ENCODE data around the gene MIB2.
"Not testable (repeated sequence)": the region's sequence is repeated elsewhere in the genome, so short reads cannot be mapped to it uniquely, and the experiment has no call there.

The MIB2 gene

GRCh38 chr1:1658583-1659549 is 43.6 kb downstream of the MIB2 start, which contains the start of gene CDK11B:
TSS of gene CDK11B (minus strand) at chr1:1659004. CDS start at chr1:1657485, 1,519 bp downstream.
- DNase-seq, result peak; percentile 90

- not testable (repeated sequence) for DNase-seq
Observed at GRCh38 chr1:1662392-1662791, 47.1 kb downstream of the MIB2 start.

- DNase-seq, result not testable (repeated sequence)
Observed at GRCh38 chr1:1662830-1663560, 47.7 kb downstream of the MIB2 start.

DNA sequence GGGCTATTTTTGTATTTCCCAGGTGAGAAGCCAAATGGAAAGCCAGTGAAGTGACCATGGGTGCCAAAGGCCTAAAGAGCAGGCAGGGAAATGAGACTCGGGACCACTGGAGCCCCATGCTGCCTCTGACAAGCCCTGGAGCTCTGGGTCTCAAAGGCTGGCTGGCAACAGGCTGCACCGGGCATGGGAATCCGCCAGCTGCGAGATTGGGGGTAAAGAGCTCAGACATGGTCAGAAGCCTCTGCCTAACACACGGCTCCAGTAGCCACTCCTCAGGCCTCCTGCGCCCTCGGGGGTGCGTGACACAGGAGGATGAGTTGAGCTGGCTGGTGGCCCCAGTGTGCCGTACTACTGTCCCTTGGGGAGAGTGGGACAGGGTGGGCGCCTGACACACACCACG is 49.0 kb downstream of the MIB2 start:
- DNase-seq, result not testable (repeated sequence)

- DNase-seq, result no peak
Observed at GRCh38 chr1:1664941-1665814, 49.9 kb downstream of the MIB2 start.

GRCh38 chr1:1665815-1666251 is 50.5 kb downstream of the MIB2 start:
- DNase-seq, result peak; percentile 22

DNA sequence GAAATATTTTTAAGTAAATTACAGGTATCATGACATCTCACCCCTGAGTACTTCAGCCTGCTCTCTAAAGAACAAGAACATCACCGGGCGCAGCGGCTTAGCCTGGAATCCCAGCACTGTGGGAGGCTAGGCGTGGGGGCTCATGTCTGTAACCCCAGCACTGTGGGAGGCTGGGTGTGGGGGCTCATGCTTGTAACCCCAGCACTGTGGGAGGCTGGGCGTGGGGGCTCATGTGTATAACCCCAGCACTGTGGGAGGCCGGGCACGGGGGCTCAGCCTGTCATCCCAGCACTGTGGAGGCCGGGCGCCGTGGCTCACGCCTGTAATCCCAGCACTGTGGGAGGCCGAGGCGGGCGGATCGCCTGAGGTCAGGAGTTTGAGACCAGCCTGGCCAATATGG is 51.2 kb downstream of the MIB2 start:
- DNase-seq, result no peak

DNA sequence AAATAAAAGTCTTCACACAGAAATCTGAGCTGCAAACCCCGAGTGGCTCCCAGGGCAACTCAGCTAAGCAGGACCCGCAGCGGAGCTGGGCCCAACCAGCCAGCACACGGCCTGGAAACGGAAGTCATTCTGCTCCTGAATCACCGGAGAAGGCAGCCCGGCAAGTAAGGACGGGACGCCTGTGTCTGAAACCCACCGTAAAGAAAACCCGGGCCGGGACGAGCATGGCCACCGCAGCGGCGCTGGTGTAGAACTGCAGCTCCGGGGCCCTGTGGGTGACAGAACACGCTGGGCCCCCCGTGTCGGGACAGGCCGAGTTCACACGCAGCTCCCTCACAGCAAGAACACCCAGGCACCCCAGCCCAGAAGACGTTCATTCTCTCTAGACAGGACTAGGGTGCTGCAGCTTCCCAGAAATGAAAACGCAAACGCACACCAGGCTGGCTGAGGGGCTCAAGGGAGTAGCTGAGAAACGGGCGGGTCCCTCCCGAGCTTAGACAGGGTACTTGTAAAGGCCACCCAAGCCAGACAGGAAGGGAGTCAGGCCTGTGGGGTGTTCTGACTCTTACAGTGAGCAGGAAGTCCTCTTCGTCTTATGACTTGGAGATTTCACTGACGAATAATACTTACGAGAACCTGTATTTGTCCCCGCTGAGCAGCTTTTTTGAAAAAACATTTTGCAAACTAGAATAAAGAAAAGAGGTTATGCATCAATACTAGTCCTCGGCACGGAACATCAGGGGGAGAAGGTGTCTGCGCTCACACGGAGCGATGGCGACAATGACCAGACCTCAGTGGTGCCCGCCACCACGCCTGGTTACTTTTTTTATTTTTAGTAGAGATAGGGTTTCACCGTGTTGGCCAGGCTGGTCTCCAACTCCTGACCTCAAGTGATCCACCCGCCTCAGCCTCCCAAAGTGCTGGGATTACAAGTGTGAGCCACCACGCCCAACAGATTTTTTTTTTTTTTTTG is 54.5 kb downstream of the MIB2 start:
- DNase-seq, result no peak

DNA sequence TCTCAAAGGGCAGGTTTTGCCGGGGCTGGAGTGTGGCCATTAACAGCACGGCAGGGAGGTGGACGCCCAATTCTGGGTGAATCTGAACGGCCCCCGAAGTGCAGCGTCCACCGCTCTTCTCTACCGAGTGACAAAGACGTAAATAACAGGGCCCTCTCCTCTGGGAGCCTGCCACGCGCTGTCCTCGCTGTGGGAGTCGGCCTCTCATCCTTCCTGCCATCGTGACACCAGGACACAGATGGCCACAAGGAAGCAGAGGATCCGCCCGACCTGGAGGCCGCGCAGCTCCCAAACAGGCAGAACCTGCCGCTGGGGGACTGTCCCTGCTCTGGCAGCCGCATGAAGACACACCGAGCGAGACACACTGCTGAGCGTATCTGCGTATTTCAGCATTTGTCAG is 55.6 kb downstream of the MIB2 start:
- DNase-seq, result no peak

DNA sequence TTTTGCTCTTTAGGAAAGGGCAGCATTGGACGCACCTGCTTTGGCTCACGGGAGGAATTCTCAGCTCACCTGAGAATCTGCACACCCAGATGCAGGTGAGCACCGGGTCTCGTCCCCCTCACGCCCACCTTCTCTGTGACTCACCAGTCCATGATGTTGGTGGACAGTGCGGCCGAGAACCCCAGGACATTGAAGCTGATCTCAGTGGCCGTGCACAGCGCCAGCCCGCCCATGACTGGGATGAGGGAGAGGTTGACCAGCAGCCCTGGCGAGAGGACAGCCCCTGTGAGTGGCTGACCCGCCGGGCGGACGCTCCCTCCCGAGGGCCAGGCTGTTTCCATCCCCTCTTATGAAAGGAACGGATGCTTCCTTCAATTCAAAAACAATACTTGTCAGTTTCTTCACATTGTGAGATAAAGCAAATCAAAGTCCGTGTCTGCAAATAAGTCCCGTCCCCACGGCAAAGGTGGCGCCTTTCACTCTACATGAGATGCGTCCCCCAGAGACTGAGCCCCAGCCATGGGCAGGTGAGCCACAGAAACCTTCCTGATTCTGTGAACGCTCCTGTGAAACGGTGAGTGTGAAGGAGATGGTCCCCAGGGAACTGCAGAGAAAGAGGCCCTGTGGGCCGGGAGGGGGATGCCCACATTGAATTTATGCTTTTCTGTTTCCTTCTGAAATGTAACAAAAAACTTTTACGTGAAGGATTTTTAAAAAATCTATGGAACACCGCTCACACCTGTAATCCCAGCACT is 56.2 kb downstream of the MIB2 start:
- DNase-seq, result no peak

GRCh38 chr1:1672181-1672965 is 57.1 kb downstream of the MIB2 start:
- no peak for DNase-seq

GRCh38 chr1:1674806-1675205 is 59.5 kb downstream of the MIB2 start:
- not testable (repeated sequence) for DNase-seq

DNA sequence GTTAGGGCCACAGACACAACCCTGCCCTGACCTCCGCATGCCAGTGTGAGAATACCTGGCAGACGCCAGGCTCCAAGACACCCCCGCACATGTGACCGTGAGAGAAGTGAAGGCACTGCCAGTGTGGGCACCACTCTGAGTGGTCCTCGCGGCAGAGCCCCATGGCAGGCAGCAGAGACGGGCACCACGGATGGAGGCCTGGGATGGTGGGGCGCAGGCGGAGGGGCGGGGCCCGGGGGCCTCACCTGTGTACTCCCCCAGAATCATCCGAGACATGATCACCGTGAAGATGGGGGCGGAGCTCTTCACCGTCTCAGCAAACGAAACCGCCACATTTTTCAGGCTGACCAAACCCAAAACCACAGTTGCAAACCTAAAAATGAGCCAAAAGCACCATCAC is 59.9 kb downstream of the MIB2 start:
- not testable (repeated sequence) for DNase-seq

- DNase-seq, result not testable (repeated sequence)
Observed at GRCh38 chr1:1676087-1676486, 60.8 kb downstream of the MIB2 start.

DNA sequence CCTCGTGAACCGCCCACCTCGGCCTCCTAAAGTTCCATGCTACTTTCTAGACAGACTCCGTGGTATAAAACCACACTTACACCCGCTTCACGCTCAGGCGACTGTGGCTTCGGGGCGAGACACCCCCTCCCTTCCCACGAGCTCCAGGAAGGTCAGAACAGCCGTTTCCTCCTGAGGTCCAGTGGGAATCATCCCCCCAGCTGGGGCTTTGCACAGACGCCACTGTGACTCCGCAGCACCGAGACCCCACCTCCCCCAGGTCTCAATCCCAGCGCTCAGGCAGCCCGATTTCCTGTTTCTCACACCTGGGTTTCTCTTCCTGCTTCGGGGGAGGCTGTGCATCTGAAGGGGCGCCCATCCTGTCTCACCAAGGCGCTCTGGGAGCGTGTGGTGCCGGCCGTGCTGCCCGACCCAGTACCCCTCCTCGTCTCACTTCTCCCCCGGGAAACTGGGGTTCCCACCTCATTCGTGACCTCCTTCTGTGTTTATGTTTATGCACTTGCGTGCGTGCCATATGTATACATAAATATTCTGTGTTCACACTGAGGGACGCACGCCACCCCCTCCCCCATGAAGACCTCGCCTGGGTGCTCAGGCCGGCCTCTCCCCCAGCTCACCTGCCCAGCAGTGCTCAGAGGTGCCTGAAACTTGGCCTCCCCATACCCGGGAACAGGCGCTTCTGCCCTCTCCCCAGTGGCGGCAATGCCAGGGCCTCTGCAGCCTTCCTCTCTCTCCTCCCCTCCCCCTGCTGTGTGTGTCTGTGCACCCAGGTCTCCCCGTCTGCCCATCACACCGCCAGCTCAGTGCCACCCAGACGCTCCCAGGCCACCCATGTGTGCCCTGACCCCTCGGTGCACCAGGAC is 62.6 kb downstream of the MIB2 start:
- DNase-seq, result no peak

- DNase-seq, result peak; percentile 5
Observed at GRCh38 chr1:1678581-1679380, 63.5 kb downstream of the MIB2 start.

Data from inflammatory macrophage treated with lipopolysaccharide for 4 hours (primary cell).